Measurements from ENCODE around the gene TIMM44.

- no peak for TF ChIP-seq CTCF (IDR thresholded peaks at IDR 0.05 in 8 of 11, conservative IDR thresholded peaks at IDR 0.05 in 3 of 11)
- no peak for TF ChIP-seq POLR2AphosphoS5 (IDR thresholded peaks at IDR 0.05)
Measured at GRCh38 chr19:7965259-7965841, 21.9 kb upstream of the TIMM44 start.
